Raji (cell line): ENCODE measurements around the gene UNKL.

Experiments
- POLR2A ChIP-seq: IDR thresholded peaks from 2 replicates; pipeline ENCODE4 v1.6.1; 2011; ENCODE audit warnings: low read depth, low read length, control low read depth; ENCODE audit not compliant: insufficient read depth

UNKL gene

GRCh38 chr16:1380195-1380594 lies 34.3 kb downstream of the UNKL start:
- TF ChIP-seq POLR2A, result no peak

- TF ChIP-seq POLR2A, result peak; percentile 77
These were observed 35.0 kb downstream of the UNKL start for GRCh38 chr16:1379304-1380076.

DNA sequence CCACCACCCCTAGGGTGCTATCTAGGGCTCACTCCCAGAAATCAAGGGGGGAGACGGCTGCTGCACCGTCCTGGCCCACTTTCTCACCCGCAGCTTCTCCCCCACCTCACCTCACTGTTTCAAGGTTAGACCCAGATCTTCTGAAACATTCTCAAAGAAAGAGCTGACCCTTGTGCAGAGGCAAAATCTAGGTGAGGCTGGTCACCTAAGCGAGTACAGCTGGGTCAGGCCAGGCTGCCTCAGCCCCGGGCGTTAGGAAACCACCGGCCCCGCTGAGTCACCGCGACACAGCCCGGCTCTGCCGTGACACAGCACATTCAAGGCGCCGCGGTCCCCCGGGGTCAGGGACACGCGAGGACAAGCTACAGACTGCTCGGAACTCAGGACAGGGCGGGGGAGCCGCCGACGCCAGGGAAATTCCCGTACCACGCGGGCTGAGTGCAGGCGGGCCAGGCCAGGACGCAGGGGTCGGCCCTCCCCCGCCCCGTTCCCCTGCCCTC lies 35.6 kb downstream of the UNKL start:
- TF ChIP-seq POLR2A, result peak; percentile 3; the same call in 1 of the 2 replicates

GRCh38 chr16:1378087-1378803 lies 36.3 kb downstream of the UNKL start:
- TF ChIP-seq POLR2A, result no peak

- no peak for TF ChIP-seq POLR2A
These were observed 37.0 kb downstream of the UNKL start for GRCh38 chr16:1377406-1378010.

GRCh38 chr16:1375741-1376410 lies 38.6 kb downstream of the UNKL start:
- TF ChIP-seq POLR2A, result no peak

DNA sequence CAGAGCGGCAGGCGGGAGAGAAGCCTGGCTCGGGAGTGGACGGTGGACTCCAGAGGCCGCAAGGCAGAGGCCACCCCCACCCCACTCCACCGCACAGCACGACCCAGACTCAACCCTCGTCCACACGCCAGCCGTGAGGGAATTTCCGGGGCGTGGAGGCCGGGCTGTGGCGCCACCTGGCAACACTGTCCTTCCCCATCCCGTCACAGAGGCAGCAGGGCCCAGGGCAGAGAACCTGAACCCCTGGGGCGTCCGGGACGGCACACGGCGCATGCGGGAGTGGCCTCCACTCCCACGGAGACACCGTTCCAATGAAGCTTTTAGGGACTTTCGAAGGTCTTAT lies 39.2 kb downstream of the UNKL start:
- no peak for TF ChIP-seq POLR2A

- TF ChIP-seq POLR2A, result no peak
These were observed 39.8 kb downstream of the UNKL start for GRCh38 chr16:1374418-1375297.

GRCh38 chr16:1372292-1372950 lies 42.1 kb downstream of the UNKL start:
- no peak for TF ChIP-seq POLR2A

- TF ChIP-seq POLR2A, result no peak
These were observed 43.2 kb downstream of the UNKL start for GRCh38 chr16:1371054-1371978.

GRCh38 chr16:1367486-1368174 lies 46.9 kb downstream of the UNKL start:
- no peak for TF ChIP-seq POLR2A

GRCh38 chr16:1366712-1367299 lies 47.7 kb downstream of the UNKL start:
- TF ChIP-seq POLR2A, result no peak
